DOHH2 (cell line): ENCODE measurements around the gene OR13J1.
A peak's percentile ranks its signal among the peaks of the same experiment; 100 is the strongest.
"Not testable (repeated sequence)": the region's sequence is repeated elsewhere in the genome, so short reads cannot be mapped to it uniquely, and the experiment has no call there.

Experiments used
- H3F3A ChIP-seq: fragments of 200-600 bp; sonication (generic), shearing (Covaris generic); 2 replicates; pipeline ENCODE4 v1.6.0; 2016; ENCODE audit warnings: antibody characterized with exemption, mild to moderate bottlenecking; ENCODE audit not compliant: control insufficient read depth, insufficient read depth
- H3K27ac ChIP-seq: fragments of 200-600 bp; sonication (generic); 2 replicates; pipeline ENCODE4 v1.5.1; 2014; ENCODE audit warnings: low read depth, mild to moderate bottlenecking, low read length, moderate library complexity
- H3K27me3 ChIP-seq: fragments of 200-600 bp; sonication (generic); 2 replicates; pipeline ENCODE4 v1.6.1; 2014; ENCODE audit warnings: mild to moderate bottlenecking, low read length, mixed read lengths; ENCODE audit not compliant: control insufficient read depth
- H3K36me3 ChIP-seq: fragments of 200-600 bp; sonication (generic); 2 replicates; pipeline ENCODE4 v1.6.1; 2014; ENCODE audit warnings: mild to moderate bottlenecking, low read length, moderate library complexity, mixed read lengths; ENCODE audit not compliant: control insufficient read depth
- H3K4me1 ChIP-seq: fragments of 200-600 bp; sonication (generic); 2 replicates; pipeline ENCODE4 v1.6.1; 2014; ENCODE audit warnings: mild to moderate bottlenecking, low read length, mixed read lengths; ENCODE audit not compliant: control insufficient read depth
- H3K4me2 ChIP-seq: fragments of 200-600 bp; sonication (generic); 2 replicates; pipeline ENCODE4 v1.6.0; 2014; ENCODE audit warnings: mild to moderate bottlenecking, low read length, moderate library complexity
- H3K4me3 ChIP-seq: fragments of 200-600 bp; sonication (generic); 2 replicates; pipeline ENCODE4 v1.5.1; 2014; ENCODE audit warnings: mild to moderate bottlenecking, low read length, mixed read lengths
- H3K79me2 ChIP-seq: fragments of 200-600 bp; sonication (generic); 2 replicates; pipeline ENCODE4 v1.6.1; 2014; ENCODE audit warnings: mild to moderate bottlenecking, low read length, mixed read lengths; ENCODE audit not compliant: control insufficient read depth
- H3K9me2 ChIP-seq: fragments of 200-600 bp; sonication (generic); replicated peaks from 2 replicates; pipeline ENCODE4 v1.6.1; 2014; ENCODE audit warnings: mild to moderate bottlenecking, low read length, mixed read lengths; ENCODE audit not compliant: control insufficient read depth
- H3K9me3 ChIP-seq: fragments of 200-600 bp; sonication (generic); 2 replicates; pipeline ENCODE4 v1.6.1; 2014; ENCODE audit warnings: antibody characterized with exemption, low read length, mixed read lengths; ENCODE audit not compliant: control insufficient read depth, insufficient read depth
- H4K20me1 ChIP-seq: fragments of 200-600 bp; sonication (generic); 2 replicates; pipeline ENCODE4 v1.6.0; 2014; ENCODE audit warnings: low read depth, mild to moderate bottlenecking, antibody characterized with exemption, low read length, moderate library complexity; ENCODE audit not compliant: control insufficient read depth, insufficient read depth
- CTCF ChIP-seq: fragments of 200-600 bp; sonication (generic); IDR thresholded peaks from one replicate; pipeline ENCODE4 v1.5.1; 2014; ENCODE audit warnings: antibody characterized with exemption, mild to moderate bottlenecking, low read depth, low read length; ENCODE audit not compliant: poor library complexity, severe bottlenecking
- EZH2phosphoT487 ChIP-seq: fragments of 200-600 bp; sonication (generic); IDR thresholded peaks from 2 replicates; pipeline ENCODE4 v1.6.1; 2017; ENCODE audit warnings: borderline replicate concordance, mild to moderate bottlenecking, antibody characterized with exemption, low read length, moderate library complexity, mixed read lengths

The OR13J1 gene

DNA sequence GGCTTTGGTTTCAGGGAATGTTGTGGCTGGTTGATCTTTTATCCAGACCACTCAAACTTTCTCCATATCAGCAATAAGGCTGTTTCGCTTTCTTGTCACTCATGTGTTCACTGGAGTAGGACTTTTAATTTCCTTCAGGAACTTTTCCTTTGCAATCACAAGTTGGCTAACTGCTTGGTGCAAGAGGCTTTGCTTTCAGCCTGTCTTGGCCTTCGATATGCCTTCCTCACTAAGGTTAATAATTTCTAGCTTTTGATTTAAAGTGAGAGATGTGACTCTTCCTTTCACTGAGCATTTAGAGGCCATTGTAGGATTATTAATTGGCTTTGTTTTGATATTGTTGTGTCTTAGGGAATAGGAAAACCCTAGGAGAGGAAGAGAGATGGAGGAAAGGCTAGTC lies 28.8 kb upstream of the OR13J1 start:
- Histone ChIP-seq H3K9me2 (no peaks in the 10 kb centered on the region), H3K36me3 (no peaks in the 10 kb centered on the region), H3K27me3 (no peaks in the 10 kb centered on the region), H3K79me2 (no peaks in the 10 kb centered on the region), H4K20me1 (no peaks in the 10 kb centered on the region), H3K9me3 (no peaks in the 10 kb centered on the region), H3K4me1 (peaks cover 31% of the 10 kb centered on the region), H3F3A (no peaks in the 10 kb centered on the region), H3K4me3 (no peak overlapping the region), H3K27ac (no peak overlapping the region), H3K4me2 (no peak overlapping the region)
- TF ChIP-seq EZH2phosphoT487 (no peak), CTCF (no peak)

- Histone ChIP-seq H3K4me2 (peak overlapping the region; percentile 35), H4K20me1 (no peaks in the 10 kb centered on the region), H3K79me2 (no peaks in the 10 kb centered on the region), H3K27me3 (no peaks in the 10 kb centered on the region), H3K9me3 (no peaks in the 10 kb centered on the region), H3F3A (no peaks in the 10 kb centered on the region), H3K4me1 (peaks cover 31% of the 10 kb centered on the region), H3K27ac (no peak overlapping the region), H3K9me2 (no peaks in the 10 kb centered on the region), H3K36me3 (no peaks in the 10 kb centered on the region), H3K4me3 (no peak overlapping the region)
- no peak for TF ChIP-seq CTCF
- no peak for TF ChIP-seq EZH2phosphoT487
Observed at GRCh38 chr9:35898337-35898736, 28.1 kb upstream of the OR13J1 start.

GRCh38 chr9:35897376-35898099 lies 27.3 kb upstream of the OR13J1 start:
- not testable (repeated sequence) for H3K36me3 ChIP-seq, H3F3A ChIP-seq, H3K27me3 ChIP-seq, H3K9me2 ChIP-seq, H4K20me1 ChIP-seq, H3K9me3 ChIP-seq, H3K79me2 ChIP-seq
- peaks cover 28% of the 10 kb centered on the region for H3K4me1 ChIP-seq
- H3K4me2 ChIP-seq: peak overlapping the region; percentile 35
- H3K27ac ChIP-seq: peak overlapping the region; percentile 20
- H3K4me3 ChIP-seq: peak overlapping the region; percentile 36; the same call in 1 of the 2 replicates

DNA sequence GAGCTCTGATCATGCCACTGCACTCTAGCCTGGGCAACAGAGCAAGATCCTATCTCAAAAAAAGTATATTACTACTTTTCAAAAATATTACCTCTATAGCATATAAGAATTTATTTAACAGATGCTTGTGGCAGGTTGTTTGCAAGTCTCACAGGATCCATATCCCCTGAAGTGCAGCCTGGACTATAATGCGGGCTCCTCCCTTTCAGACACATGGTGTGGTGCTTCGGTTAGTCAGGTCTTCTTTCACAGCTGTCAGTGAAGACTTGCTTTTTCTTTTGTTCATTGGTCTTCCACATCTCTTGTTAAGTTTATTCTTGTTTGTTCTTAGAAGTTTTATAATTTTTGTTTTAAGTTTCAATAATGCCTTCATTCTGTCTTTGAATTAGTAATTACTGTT lies 26.4 kb upstream of the OR13J1 start:
- no peak overlapping the region for H3K4me3 ChIP-seq

More for the DNA sequence above, 26.4 kb upstream of the OR13J1 start:
- H3K4me2 ChIP-seq: no peak overlapping the region
- no peaks in the 10 kb centered on the region for H3K27me3 ChIP-seq
- H3F3A ChIP-seq: no peaks in the 10 kb centered on the region
- no peak overlapping the region for H3K27ac ChIP-seq
- no peaks in the 10 kb centered on the region for H3K9me3 ChIP-seq
- H3K4me1 ChIP-seq: peaks cover 28% of the 10 kb centered on the region
- no peaks in the 10 kb centered on the region for H3K36me3 ChIP-seq
- no peaks in the 10 kb centered on the region for H3K9me2 ChIP-seq
- H3K79me2 ChIP-seq: no peaks in the 10 kb centered on the region
- H4K20me1 ChIP-seq: no peaks in the 10 kb centered on the region
- TF ChIP-seq CTCF: no peak
- no peak for TF ChIP-seq EZH2phosphoT487
